Muscle of leg (tissue), 16 donors: ENCODE results near the gene KCNH5. TPM values are rescaled to one million over a fixed set of nuclear protein-coding genes. Genes with fewer than 3 reads are reported as not detected.
A peak's percentile ranks its signal among the peaks of the same experiment; 100 is the strongest.

ENCODE experiments used
- DNase-seq: peaks from one replicate; pipeline ENCODE4 v3.0.0; 2013
- H3K27ac ChIP-seq: one replicate; pipeline ENCODE4 v1.5.1; 2013; ENCODE audit warnings: mild to moderate bottlenecking, low read length, control low read depth
- H3K27me3 ChIP-seq: one replicate; pipeline ENCODE4 v1.6.1; 2013; ENCODE audit warnings: low read length; ENCODE audit not compliant: control insufficient read depth, insufficient read depth
- H3K36me3 ChIP-seq: one replicate; pipeline ENCODE4 v1.6.1; 2013; ENCODE audit warnings: low read length; ENCODE audit not compliant: control insufficient read depth, insufficient read depth
- H3K4me1 ChIP-seq: one replicate; pipeline ENCODE4 v1.6.1; 2013; ENCODE audit warnings: low read length; ENCODE audit not compliant: control insufficient read depth, insufficient read depth
- H3K4me3 ChIP-seq: one replicate; pipeline ENCODE4 v1.5.1; 2013; ENCODE audit warnings: low read length, control low read depth
- H3K9me3 ChIP-seq: replicated peaks from 2 replicates; pipeline ENCODE4 v1.6.1; 2013; ENCODE audit warnings: low read depth, low read length; ENCODE audit not compliant: control insufficient read depth
- whole genome bisulfite sequencing: methylation state at CpG from one replicate; pipeline ENCODE4 v1.1.5; 2013; ENCODE audit warnings: missing lambda C conversion rate; ENCODE audit not compliant: insufficient coverage; 5-methylcytosine and 5-hydroxymethylcytosine counted together
- long read RNA-seq, 11 donors: transcript quantifications; one replicate each; lab custom pipeline, GENCODE V29; 2026
- polyA plus RNA-seq, 8 donors: library from polyadenylated mRNA; unstranded; fragments of 120-200 nt; gene quantifications; one replicate each; pipeline versions ENCODE4 v1.2.1 to v1.2.3, GENCODE V29; 2013; ENCODE audit warnings: inconsistent platforms in 1 of 8, low replicate concordance in 1 of 8; ENCODE audit not compliant: insufficient read length in 8 of 8, insufficient read depth in 1 of 8
- total RNA-seq: library from RNA; stranded (reverse); fragments of 120-200 nt; gene quantifications from one replicate; pipeline ENCODE4 v1.2.4, GENCODE V29; 2013

Gene KCNH5
- total RNA-seq (0.04 TPM), polyA plus RNA-seq (under 1 TPM; 0.04 to 0.17 (median 0.05) TPM)
- long read RNA-seq, donor 1 = 0 reads
- long read RNA-seq, donor 2 = 0 reads
- long read RNA-seq, donor 3 = 0 reads
- long read RNA-seq, donor 4 = 0 reads
- long read RNA-seq, donor 5 = 0 reads
- long read RNA-seq, donor 6 = 0 reads
- long read RNA-seq, donor 7 = 0 reads
- long read RNA-seq, donor 8 = 0 reads
- long read RNA-seq, donor 9 = 0 reads
- long read RNA-seq, donor 10 = 0 reads
- long read RNA-seq, donor 11 = 0 reads

GRCh38 chr14:63045234-63045611, at the start of gene KCNH5:
Gene KCNH5 (minus strand): TSS chr14:63045458. CDS start chr14:63045186, 272 bp downstream.
- Histone ChIP-seq H3K27me3 (peaks cover 40% of the 10 kb centered on the region), H3K36me3 (no peaks in the 10 kb centered on the region), H3K4me1 (peaks cover 10% of the 10 kb centered on the region), H3K4me3 (peak within 1 kb of the TSS; percentile 22), H3K9me3 (no peaks in the 10 kb centered on the region), H3K27ac (no peak within 1 kb of the TSS)
- under 1% methylated on average over 35 of the region's 35 CpGs for WGBS
- DNase-seq = peak; percentile 53

DNA sequence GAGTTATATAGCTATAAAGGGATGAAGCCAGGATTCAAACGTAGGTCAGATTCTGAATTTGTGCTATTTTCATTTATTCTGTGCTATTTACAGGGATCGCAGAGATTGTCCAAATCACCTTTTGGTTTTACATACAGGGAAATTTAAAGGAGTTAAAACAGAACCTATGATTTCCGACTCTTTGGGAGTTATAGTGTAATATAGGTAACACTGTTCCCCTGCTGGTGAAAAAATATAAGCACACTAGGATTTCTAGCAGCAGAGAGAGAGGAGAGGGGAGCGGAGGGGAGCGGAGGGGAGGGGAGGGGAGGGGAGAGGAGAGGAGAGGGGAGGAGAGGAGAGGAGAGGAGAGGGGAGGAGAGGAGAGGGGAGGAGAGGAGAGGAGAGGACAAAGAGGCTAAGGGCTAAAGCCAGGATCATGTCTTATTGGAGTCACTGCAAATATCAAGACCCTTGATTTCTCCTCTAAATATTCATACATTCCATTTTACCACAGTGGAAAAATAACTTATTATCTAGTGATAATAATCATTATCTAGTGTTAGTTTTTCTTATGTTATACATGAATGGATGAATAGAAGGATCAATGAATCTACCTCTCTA, 46.2 kb upstream of the KCNH5 start:
- H3K4me1 ChIP-seq = no peaks in the 10 kb centered on the region
- H3K4me3 ChIP-seq = no peak overlapping the region
- no peaks in the 10 kb centered on the region for H3K9me3 ChIP-seq
- DNase-seq = no peak
- WGBS = no CpG with 5 or more reads among the region's 5 CpGs
- no peak overlapping the region for H3K27ac ChIP-seq
- no peaks in the 10 kb centered on the region for H3K27me3 ChIP-seq
- H3K36me3 ChIP-seq = no peaks in the 10 kb centered on the region

GRCh38 chr14:63088865-63089264, 43.6 kb upstream of the KCNH5 start:
- Histone ChIP-seq H3K27me3 (no peaks in the 10 kb centered on the region), H3K27ac (no peak overlapping the region), H3K4me3 (no peak overlapping the region), H3K36me3 (no peaks in the 10 kb centered on the region), H3K9me3 (no peaks in the 10 kb centered on the region), H3K4me1 (no peaks in the 10 kb centered on the region)
- DNase-seq = no peak
- WGBS = 43% methylated on average over 1 of the region's 2 CpGs

- Histone ChIP-seq H3K27me3 (no peaks in the 10 kb centered on the region), H3K4me1 (no peaks in the 10 kb centered on the region)
- no CpG with 5 or more reads among the region's 1 CpG for WGBS
Observed at GRCh38 chr14:63078569-63078968, 33.3 kb upstream of the KCNH5 start.

DNA sequence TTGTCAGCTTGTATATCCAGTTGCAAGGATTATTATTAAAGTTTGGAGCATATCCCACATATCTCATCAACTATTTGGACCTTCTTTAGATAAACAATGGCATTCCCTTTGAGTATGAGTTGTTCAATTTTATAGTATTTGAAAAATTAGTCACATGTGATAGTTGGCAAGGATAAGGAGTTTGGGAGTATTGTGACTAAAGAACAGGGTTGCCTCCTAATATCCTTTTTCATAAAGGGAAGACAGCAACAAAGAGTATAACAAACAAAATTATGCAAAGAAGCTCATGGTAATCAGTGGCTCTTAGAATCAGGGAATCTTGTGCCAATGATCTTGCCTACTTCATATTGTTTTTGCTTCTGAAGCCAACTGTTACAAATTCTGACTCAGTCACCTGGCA, 31.2 kb upstream of the KCNH5 start:
- Histone ChIP-seq H3K27ac (no peak overlapping the region), H3K4me3 (no peak overlapping the region), H3K27me3 (no peaks in the 10 kb centered on the region), H3K9me3 (no peaks in the 10 kb centered on the region), H3K36me3 (no peaks in the 10 kb centered on the region), H3K4me1 (no peaks in the 10 kb centered on the region)
- no peak for DNase-seq

More at GRCh38 chr14:63078569-63078968, 33.3 kb upstream of the KCNH5 start:
- H3K4me3 ChIP-seq = no peak overlapping the region
- no peaks in the 10 kb centered on the region for H3K9me3 ChIP-seq
- no peak overlapping the region for H3K27ac ChIP-seq
- DNase-seq = no peak
- H3K36me3 ChIP-seq = no peaks in the 10 kb centered on the region

- no peaks in the 10 kb centered on the region for H3K4me1 ChIP-seq
- H3K9me3 ChIP-seq = no peaks in the 10 kb centered on the region
- DNase-seq = no peak
Observed at GRCh38 chr14:63055631-63056030, 10.4 kb upstream of the KCNH5 start.

DNA sequence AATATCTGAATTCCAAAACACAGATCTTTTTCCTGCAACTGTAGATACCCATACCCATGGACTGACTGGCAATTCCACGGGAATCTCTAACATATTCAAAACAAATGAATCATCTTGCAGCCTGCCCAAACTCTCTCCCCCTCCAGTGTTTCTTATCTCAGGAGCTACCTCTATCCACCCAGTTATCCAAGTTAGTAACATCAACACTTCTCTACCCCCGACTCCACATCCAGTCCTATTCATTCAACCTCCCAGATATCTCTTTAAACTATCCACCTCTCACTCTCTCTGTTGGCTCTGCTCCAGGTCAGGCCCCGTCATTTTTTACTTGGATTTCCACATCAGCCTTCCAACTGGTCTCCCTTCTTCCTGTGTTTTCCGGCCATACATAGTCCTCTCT, 6.7 kb upstream of the KCNH5 start:
- WGBS = 38% methylated on average over 4 of the region's 4 CpGs
- H3K9me3 ChIP-seq = no peaks in the 10 kb centered on the region
- no peaks in the 10 kb centered on the region for H3K36me3 ChIP-seq
- no peaks in the 10 kb centered on the region for H3K4me1 ChIP-seq
- no peak for DNase-seq
- no peak overlapping the region for H3K27ac ChIP-seq
- no peak overlapping the region for H3K4me3 ChIP-seq
- peaks cover 14% of the 10 kb centered on the region for H3K27me3 ChIP-seq

More at GRCh38 chr14:63055631-63056030, 10.4 kb upstream of the KCNH5 start:
- Histone ChIP-seq H3K27me3 (no peaks in the 10 kb centered on the region), H3K36me3 (no peaks in the 10 kb centered on the region), H3K27ac (no peak overlapping the region), H3K4me3 (no peak overlapping the region)
- no CpG with 5 or more reads among the region's 1 CpG for WGBS

DNA sequence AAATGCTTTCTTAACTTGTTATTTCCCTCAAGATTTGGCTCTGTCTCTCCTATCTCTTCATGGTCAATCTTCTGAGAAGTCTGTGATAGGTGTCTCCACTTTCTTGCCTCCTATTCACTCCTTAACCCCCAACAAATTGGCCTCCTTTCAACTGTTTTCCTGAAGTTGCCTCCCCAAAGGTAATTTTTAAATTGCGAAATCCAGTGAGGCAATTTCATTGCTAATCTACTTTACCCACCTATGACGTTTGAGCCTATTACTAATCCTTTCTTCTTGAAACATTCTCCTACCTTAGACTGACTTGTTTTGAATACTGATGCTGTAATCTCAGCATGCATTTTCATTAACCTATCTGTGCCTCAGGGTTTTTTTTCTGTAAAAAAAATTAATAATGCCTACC, 6.0 kb upstream of the KCNH5 start:
- Histone ChIP-seq H3K27ac (no peak overlapping the region), H3K9me3 (no peaks in the 10 kb centered on the region), H3K4me3 (no peak overlapping the region), H3K27me3 (peaks cover 20% of the 10 kb centered on the region), H3K36me3 (no peaks in the 10 kb centered on the region), H3K4me1 (peaks cover 1% of the 10 kb centered on the region)
- WGBS = 86% methylated on average over 1 of the region's 2 CpGs
- DNase-seq = no peak

- no CpG with 5 or more reads among the region's 2 CpGs for WGBS
- peaks cover 26% of the 10 kb centered on the region for H3K27me3 ChIP-seq
Observed at GRCh38 chr14:63050694-63051093, 5.4 kb upstream of the KCNH5 start.

GRCh38 chr14:63046339-63047268, 1.3 kb upstream of the KCNH5 start:
- Histone ChIP-seq H3K36me3 (no peaks in the 10 kb centered on the region), H3K27me3 (peaks cover 40% of the 10 kb centered on the region), H3K4me3 (no peak overlapping the region), H3K27ac (no peak overlapping the region), H3K4me1 (peaks cover 10% of the 10 kb centered on the region), H3K9me3 (no peaks in the 10 kb centered on the region)
- DNase-seq = no peak
- 19% methylated on average over 10 of the region's 23 CpGs for WGBS

More at GRCh38 chr14:63050694-63051093, 5.4 kb upstream of the KCNH5 start:
- Histone ChIP-seq H3K4me1 (peaks cover 7% of the 10 kb centered on the region), H3K9me3 (no peaks in the 10 kb centered on the region), H3K36me3 (no peaks in the 10 kb centered on the region), H3K27ac (no peak overlapping the region), H3K4me3 (no peak overlapping the region)
- DNase-seq = no peak
